ENCODE data around the gene MXD4. TPM values are rescaled to one million over a fixed set of nuclear protein-coding genes. Genes with fewer than 3 reads are reported as not detected.

MXD4 gene
- total RNA-seq, 1 donor from 2014 or later: 39.3 TPM

DNA sequence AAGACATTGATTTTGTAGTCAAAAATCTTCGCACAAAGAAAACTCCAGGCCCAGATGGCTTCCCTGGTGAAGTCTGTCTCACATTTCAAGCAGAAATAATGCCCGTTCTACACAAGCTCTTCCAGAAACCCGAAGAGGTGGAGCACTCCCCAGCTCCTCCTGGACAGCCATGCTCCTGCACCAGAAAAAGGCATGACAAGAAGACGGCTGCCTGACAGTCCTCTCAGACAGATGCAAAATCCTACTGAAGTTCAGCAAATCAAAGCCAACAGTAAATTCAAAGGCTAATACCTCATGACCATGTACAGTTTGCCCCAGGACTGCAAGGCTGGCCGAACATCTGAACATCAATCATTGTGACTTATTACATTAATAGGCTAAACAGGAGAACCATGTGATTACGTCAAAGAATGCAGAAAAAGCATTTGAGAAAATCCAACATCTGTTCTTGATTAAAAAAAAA lies 30.8 kb upstream of the MXD4 start:
- peak; percentile 49 for DNase-seq (ENCODE audit: low read depth)

DNA sequence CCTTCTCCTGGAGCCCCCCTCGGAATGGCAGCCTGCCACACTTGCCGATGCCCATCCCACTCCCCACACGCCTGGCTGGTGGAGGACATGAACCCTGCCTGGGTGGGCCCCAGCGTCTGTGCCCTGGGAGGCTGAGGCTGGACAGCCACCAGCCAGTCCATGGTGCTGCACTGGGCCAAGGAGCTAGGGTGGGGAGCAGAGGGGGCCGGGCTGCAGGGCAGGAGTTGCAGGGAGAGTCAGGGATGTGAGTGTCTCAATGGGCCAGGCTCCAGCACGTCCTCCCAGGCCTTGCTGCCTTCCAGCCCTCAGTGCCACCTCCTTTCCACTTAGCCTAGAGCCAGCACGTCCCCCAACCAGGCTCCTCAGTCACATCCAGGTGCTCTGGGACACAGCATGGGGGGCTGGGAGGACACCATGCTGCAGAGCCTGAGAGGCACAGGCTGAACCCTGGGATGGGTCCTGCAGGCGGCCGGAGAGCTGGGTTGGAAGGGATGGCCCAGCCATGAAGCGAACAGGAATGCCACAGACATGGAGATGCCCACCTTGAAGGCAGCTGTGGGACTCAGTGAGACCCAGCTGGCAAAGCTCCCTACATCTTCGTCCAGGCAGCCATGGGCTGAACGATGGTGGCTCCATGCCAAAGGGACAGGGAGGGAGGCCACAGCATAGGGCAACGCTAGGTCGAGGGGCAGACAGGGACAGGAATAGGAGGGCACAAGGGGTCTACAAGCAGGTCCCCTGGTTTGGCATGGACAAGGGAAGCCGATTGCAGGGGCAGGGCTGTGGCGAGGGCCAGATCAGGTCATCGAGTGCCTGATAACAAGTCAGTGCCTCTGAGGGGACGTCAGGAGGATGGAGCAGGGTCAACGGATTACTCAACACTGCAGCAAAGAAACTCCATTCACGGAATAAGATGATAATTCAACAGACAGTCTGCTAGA lies 30.1 kb upstream of the MXD4 start:
- no peak for DNase-seq (ENCODE audit: low read depth)

DNA sequence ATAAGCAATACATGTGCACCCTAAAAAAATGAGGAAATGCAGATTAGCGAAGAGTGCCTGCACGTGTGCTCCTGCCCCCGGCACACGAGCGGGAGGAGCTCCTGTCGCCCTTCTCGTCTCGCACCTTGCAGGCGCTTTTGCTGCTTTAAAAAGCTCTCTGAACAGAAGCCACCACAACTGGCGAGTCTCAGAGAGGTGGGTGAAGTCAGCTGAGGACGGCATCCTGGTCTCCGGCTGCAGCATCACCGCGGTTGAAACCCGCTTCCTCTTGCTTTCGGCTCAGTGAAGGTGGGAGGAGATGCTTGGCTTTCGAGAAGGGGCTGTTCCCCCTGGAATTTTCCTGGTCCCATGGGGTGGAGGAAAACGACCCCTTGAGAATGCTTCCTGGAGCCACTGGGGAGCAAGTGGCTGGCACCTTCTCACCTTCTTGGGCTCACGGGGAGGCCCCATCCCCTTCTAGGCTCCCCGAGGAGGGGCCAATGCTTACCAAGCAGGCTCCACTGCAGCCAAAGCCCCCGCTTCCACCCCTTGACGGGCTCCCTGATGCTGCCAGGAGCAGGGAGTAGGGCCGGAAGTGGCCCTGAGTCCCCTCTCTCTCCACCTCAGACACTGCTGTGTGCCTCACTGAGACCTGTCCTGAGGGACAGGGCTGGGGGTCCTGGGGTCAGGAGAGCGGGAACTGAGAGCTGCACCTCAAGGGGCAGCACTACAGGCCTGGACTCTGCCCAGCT lies 29.2 kb upstream of the MXD4 start:
- no peak for DNase-seq (ENCODE audit: low read depth)

DNA sequence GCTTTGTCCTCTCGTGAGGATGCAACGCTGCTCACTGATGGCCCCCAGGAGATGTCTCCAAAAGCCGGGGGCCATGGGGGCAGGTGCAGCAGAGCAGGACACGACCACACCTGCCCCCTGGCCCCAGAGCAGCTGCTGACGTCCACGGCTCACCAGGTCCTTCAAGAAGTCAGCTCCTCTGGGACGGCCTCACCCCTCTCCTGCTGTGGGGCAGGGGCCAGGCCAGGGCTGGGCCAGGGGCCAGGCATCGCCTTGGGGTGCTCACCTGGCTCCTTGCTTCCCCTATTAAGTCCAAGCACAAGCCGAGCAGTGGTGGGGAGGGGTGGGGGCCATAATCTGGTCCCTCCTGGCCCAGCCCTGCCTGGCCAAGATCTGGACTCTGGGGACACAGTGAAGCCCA lies 28.6 kb upstream of the MXD4 start:
- DNase-seq (ENCODE audit: low read depth): no peak

DNA sequence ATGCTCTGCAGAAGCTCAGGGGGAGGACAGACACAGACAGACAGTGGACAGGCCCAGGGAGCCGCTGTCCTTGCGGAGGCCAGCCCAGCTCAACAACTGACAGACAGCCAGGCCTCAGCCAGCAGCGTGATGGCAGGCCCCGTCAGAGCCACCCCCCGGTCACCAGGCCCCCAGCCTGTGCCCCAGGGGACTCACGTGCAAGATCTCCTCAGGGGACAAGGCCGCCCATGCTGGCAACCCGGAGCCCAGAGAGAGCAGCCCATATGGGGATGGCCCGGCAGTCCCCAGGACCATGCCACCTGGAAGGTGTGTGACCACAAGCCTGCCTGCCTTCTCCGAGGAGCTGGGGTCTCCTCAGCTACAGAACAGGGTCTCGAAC lies 28.0 kb upstream of the MXD4 start:
- no peak for DNase-seq (ENCODE audit: low read depth)

DNA sequence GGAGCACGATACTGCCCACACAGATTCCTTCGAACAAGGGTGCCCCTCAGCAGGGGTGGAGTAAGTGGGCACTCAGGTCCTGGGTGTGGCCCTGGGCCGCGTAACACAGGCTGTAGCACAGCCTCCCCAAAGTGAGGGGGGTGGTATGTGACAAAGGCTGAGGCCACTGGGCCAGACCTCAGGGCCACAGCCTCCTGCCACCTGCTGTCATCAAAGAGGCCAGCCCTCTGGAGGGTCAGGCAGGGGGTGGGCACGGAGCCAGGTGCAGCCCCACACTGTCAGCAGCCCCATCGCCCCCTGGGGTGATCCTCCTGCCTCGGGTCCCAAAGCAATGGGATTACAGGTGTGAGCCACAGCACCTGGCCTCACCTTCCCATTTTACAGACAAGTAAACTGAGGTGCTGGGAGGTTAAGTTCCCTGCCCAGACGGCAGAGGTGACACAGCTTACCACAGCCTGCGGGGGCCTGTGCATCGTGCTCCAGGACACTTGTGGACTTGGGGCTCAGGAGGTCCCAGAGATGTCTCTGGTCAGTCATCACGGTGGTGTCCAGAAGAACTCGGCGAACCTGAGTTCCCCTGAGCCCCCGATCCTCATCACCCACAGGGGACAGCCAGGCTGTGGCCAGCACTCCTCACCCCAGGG lies 27.5 kb upstream of the MXD4 start:
- no peak for DNase-seq (ENCODE audit: low read depth)

DNA sequence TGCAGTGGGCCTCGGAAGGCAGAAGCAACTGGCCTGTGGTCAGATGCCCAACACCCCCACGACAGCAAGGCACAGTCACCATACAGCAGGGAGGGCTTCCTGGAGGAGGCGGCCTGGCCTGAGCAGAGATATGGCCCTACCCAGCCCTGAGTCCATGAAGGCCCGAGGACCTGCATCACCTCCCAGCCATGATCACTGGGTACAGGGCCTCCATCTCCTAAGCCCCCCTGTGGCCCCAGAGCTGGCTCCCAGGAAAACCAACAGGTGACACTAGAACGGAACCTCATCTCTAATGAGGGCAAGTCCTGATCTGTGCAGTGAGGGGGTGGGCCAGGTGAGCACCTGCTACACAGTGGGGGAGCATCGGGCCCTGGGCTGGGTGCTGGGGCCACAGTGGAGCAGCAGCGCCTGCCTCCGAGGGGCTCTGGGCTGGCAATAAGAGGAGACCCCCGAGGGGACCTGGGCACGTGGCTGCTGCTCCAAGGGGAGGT lies 26.2 kb upstream of the MXD4 start:
- no peak for DNase-seq (ENCODE audit: low read depth)

DNA sequence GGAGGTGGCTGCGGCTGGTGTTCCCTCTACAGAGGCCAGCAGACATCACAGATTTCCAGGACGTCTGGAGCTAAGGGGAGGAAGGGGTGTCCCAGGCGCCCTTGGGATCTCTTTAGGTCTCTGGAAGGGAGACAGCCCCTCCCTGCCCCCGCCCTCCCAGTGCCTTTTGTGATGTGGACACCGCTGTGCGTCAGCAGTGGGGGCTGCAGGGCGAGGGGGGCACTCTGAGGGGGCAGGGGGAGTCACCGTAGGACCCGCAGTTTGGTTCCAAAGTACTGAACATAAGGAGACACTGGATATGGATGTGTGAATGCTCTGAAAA lies 25.6 kb upstream of the MXD4 start:
- DNase-seq (ENCODE audit: low read depth): no peak

DNA sequence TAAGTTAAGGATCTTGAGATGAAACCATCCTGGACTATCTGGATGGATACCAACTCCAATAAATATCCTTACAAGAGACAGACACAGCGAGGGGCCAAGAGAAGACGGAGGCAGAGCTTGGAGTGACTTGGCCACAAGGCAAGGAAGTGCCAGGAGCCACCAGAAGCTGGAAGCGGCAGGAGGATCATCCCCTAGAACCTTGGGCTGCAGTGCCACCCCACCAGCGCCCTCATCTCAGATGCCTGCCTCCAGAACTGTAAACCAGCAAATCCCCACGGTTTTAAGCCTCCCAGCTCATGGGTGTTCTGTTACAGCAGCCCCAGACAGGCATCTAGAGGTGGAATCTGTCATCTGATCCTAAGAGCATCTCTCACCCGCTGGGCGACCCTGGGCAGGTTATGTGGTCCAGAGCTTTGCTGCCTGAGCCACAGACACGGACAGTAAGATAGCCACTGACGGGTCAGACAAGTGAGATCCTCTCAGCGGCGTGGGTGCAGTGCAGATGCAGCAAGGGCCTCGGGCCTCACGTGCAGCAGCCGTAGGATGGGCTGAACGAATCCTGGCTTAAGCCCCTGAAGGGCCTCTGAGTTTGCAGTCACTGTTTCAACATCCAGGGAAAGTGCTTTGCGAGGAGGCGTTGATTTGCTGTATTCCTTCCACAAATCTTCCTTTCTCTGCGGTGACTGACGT lies 25.1 kb upstream of the MXD4 start:
- no peak for DNase-seq (ENCODE audit: low read depth)

DNA sequence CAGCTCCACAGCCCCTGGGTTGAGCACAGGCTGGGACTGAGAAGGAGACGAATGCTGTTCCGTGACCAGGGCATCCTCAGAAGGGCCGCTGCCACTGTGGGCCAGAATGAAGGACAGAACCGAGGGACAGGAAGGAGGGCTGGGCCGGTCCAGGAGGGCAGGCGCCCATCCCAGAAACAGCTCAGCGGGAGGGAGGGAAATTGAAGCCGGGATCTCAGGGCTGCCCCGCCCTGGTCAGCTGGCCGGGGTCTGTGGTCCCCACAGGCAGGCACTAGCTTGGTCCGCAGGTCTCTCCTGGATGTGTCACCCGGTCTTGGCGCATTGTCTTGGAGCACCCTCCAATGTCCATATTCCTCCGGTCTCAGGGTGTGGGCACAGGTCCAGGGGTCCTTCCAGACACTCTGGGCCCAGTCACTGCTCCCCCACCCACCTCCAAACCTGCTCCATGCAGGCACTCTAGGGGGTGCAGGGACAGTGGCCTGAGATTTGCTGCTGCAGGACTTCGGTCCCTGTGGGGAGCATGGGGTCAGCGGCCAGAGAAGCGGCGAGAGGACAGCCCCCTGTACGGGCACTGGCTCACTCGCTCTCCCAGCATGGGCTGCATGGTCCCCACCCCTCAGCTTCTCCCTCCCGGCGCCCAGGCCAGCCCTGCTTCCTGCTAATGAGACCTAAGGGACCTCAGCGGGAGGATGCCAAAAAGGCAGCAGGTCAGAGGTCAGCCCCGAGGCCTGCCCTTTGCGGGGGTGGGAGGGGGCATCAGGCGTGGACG lies 23.9 kb upstream of the MXD4 start:
- peak; percentile 45 for DNase-seq (ENCODE audit: low read depth)

DNA sequence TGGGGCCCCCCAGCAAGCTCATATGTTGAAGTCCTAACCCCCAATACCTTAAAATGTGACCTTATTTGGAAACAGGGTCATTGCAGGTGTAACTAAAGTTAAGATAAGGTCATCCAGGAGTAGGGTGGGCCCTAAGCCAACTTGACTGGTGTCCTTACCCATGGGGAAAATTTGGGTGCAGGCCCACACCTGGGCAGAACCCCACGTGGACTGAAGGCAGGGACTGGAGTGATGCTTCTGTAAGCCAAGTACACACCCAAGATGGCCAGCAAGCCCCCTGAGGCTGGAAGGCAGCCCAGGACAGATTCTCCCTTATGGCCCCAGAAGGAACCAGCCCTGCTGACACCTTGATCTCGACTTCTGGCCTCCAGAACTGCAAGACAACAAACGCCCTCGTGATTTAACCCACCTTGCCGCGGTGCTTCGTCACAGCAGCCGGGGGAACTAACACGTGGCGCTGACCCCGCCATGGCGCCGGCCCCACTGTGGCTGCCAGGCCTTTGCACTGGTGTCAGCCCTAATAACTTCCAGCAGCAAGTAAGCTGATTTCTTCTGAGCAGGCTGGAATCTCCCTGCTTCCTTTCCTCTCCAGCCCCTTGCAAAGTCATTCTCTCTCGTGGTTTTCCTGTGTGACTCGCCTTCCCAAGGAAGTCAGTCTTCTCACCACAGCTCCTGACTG lies 23.2 kb upstream of the MXD4 start:
- peak; percentile 64 for DNase-seq (ENCODE audit: low read depth)

DNA sequence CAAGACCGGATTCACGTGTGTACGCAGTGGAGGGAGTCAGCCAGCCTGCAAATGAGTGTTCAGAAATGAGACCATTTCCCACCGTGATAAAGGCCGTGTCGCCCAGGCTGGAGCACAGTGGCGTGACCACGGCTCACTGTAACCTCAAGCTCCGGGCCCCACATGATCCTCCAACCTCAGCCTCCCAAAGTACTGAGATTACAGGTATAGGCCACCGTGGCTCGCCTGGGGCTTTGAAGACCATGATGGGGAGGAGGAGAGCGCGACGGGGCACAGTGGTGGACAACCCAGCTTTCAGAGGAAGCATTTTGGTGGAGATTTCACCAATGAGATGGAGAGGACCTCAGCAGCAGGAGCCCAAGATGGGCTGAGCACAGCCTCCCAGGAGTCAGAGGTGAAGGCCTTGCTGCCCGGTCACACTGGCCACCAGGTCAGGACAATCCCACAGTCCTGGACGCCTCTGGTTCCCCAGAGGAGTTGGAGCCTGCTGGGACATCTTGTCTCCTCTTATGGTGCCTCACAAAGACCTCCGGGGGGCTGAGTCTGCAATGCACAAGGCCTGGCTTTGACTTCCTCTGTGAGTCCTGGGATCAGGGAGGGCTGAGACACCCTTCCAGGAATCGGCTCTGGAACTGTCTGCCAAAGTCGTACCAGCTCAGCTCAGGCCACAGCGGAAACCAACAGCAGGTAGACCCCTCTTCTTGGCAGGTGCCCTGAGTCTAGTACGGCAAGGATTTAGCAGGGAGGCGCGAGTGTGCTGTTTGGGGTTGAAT lies 22.4 kb upstream of the MXD4 start:
- DNase-seq (ENCODE audit: low read depth): no peak

DNA sequence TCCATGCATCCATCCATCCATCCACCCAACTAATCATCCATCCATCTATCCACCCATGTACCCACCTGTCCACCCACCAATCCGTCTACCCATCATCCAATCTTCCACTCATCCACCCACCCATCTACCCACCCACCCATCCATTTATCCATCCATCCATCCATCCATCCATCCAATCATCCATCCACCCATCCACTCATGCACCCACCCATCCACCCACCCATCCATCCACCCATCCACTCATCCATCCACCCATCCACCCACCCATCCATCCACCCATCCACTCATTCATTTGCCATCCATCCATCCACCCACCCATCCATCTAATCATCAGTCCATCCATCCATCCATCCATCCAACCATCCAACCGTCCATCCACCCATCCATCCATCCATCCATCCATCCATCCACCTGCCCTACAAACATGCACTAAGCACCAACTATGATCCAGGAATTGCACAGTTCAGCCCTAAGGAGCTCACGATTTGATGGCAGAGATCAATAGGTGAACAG lies 21.3 kb upstream of the MXD4 start:
- DNase-seq (ENCODE audit: low read depth): no peak

DNA sequence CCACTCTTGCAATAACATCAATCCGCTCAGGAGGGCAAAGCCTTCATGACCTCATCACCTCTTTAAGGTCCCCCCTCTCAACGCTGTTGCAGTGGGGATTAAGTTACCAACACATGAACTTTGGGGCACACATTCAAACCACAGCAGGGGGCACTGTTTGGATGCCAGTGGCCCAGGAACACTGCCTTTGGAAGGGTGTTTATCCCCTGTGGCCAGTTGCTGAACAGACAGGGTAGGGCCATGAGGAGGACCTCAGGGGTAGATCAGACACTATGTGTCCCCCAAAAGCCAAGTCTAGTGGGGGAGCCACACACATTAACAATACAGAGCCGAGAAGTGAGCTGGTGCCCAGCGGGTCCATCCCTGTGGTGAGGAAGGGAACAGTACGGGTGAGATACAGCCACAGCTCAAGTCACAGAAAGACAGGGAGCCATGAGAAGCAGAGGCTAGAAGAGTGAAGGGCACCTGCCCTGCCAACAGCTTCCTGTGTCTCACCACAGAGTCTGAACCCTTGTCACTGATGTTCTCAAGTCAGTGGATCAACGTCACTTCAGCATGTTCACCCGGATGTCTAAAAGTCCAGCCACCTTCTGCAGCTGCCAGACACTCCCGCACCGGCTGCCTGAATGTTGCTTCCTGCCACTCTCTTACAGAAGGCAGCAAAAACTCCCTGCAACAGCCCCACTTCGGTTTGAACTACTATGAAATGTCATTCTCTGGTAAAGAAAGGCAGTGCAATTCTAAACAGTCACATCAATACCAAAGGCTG lies 19.9 kb upstream of the MXD4 start:
- DNase-seq (ENCODE audit: low read depth): peak; percentile 40

DNA sequence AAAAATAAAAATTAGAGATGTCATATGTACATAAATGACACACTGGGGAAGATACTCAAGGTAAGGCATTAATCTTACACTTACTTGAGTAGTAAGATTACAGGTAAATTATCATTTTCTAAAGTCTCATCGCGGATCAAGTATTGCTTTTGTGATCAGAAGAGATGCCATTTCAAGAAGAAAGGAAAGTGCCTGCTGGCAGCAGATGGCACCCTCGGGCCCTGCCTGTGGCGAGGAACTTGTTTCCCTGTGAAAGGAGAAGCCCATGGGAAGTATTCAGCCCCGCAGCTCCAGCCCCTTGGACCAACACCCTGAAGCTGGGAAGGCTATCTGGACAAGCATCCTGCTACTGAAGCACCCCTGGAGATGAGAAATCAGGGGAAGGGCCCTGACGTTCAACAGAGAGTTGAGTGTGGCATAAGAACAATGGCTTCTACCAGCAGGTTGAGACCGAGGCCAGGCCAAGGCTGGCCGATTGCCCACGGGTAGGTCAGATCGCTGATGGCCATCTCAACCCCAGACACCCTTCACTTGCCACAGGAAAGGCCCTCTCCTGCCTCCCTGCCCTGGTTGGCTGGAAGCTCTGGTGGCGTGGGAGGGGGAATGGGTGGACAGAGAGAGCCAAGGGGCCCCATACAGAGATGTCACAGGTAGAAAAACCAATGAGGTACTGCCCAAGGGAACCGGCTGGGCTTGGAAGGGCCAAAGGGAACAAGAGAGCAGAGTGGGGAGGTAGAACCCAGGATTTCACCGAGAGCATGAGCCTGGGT lies 18.8 kb upstream of the MXD4 start:
- no peak for DNase-seq (ENCODE audit: low read depth)

DNA sequence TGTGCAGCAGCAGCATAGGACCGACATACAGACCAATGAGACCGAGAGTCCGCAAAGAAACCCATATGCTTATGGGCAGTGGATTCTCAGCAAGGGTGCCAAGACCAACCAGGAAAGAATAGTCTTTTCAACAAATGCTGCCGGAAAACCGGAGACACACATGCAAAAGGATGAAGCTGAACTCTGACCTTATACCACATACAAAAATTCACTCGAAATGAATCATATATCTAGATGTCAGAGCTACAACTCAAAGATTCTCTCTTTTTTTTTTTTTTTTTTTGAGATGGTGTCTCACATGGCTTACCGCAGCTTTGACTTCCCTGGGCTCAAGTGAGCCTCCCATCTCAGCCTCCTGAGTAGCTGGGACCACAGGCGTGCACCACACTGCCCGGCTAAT lies 16.0 kb upstream of the MXD4 start:
- no peak for DNase-seq (ENCODE audit: low read depth)

DNA sequence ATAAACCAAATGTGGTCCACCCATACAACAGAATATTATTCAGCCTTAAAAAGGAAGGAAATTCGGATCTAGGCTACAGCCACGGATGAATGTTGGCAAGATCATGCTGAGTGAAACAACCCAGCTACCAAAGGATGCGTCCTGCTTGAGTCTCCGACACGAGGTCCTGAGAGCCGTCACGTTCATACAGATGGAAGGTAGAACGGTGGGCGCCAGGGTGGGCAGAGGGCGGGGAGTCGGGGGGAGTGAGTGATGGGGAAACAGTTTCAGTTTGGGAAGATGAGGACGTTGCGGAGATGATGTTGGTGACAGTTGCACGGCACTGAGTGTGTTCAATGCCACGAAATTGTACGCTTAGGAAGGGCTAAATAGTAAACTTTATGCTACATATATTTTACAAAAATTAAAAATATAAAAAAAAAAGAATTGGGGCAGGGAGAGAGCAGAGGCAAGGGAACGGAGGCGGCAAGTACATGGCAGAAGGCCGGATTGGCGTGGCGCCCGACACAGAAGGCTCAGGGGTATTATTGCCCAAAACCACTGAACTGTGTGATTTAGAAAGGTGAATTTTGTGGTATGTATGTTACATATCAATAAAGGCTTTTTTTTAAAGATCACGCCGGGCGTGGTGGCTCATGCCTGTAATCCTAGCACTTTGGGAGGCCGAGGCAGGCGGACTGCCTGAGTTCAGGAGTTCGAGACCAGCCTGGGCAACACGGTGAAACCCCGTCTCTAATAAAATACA lies 14.8 kb upstream of the MXD4 start:
- no peak for DNase-seq (ENCODE audit: low read depth)

Data from myocyte (in vitro differentiated cells).